ENCODE results near the gene ZFHX2.

Gene ZFHX2

DNA sequence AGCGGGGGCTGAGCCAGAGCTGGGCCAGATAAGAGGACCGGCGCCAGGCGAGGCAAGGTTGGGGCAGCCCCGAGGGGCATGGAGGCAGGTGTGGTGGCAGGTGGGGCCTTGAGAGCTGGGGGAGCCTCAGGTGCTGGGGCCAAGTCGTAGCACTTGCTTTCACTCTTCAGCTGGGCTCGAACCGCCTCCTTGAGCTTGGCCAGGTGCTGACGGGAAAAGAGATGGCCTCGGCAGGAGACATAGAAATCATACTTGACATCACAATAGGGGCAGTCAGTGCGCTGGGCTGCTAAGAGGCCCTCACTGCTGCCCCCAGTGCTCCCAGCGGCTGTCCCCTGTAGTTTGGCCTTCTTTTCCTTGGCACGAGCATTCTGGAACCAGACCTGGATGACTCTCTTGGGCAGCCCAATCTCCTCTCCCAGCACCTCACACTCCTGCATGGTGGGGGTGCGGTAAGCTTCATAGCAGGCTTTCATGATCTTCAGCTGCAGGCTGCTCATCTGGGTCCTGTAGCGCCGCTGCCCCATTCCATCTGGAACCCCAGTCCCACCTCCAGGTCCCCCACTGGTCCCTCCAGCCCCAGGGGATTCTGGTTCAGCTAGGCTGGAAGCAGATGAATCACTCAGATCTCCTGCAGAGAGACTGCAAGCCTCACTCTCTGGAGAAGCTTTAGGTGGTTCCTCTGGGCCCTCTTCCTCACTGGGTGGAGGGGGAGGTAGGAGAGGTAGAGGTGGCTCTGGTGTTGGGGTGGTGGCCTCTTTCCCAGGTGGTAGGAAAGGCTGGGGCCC lies 28.1 kb downstream of the ZFHX2 start:
- H3K79me1 ChIP-seq (ENCODE audit: low read depth, low read length) = no peaks in the 10 kb centered on the region
- no peak overlapping the region for H3K23ac ChIP-seq (ENCODE audit: low read depth, low read length, poor library complexity)
- no peak overlapping the region for H3K27ac ChIP-seq (replicated peaks; ENCODE audit: low read length)
- H3K4me2 ChIP-seq (ENCODE audit: insufficient read depth, low read length, poor library complexity, severe bottlenecking) = no peak overlapping the region
- no peak overlapping the region for H4K91ac ChIP-seq (ENCODE audit: low read depth, low read length, poor library complexity)
- no peak for DNase-seq (ENCODE audit: low spot score)
- H3K4me3 ChIP-seq (ENCODE audit: low read length in 2 of 2) = no peak overlapping the region
- H2BK120ac ChIP-seq (ENCODE audit: low read depth, low read length) = no peak overlapping the region
- no peak overlapping the region for H2AFZ ChIP-seq (ENCODE audit: low read length)
- H2BK12ac ChIP-seq (ENCODE audit: low read length) = no peak overlapping the region
- H3K36me3 ChIP-seq (replicated peaks in 1 of 2; ENCODE audit: control insufficient read depth in 2 of 2, insufficient read depth in 2 of 2, low read length in 2 of 2) = peaks cover 15 to 23% of the 10 kb centered on the region in 2 donors
- H2BK5ac ChIP-seq (ENCODE audit: low read length) = peak overlapping the region; percentile 20
- WGBS, 2 donors (ENCODE audit: extremely low coverage in 2 of 2, insufficient read length in 2 of 2, insufficient replicate concordance in 1 of 2) = no CpG with 5 or more reads among the region's 16 CpGs
- H3K18ac ChIP-seq (ENCODE audit: low read length) = no peak overlapping the region
- H4K8ac ChIP-seq (ENCODE audit: low read depth, low read length) = no peak overlapping the region
- no peaks in the 10 kb centered on the region for H3K9me3 ChIP-seq (replicated peaks in 1 of 2; ENCODE audit: control insufficient read depth in 2 of 2, insufficient read depth in 1 of 2, low read depth in 1 of 2, low read length in 2 of 2)
- no peak overlapping the region for H3K14ac ChIP-seq (ENCODE audit: low read length)
- no peaks in the 10 kb centered on the region for H3K27me3 ChIP-seq (ENCODE audit: control insufficient read depth in 3 of 3, insufficient read depth in 3 of 3, low read depth in 1 of 3, low read length in 3 of 3)
- H3K4me1 ChIP-seq (ENCODE audit: control insufficient read depth in 2 of 2, insufficient read depth in 1 of 2, low read depth in 1 of 2, low read length in 2 of 2) = peaks cover 0 to 8% of the 10 kb centered on the region in 2 donors
- H3K9ac ChIP-seq (ENCODE audit: low read depth, low read length, poor library complexity) = no peak overlapping the region
- H3K4ac ChIP-seq (ENCODE audit: low read length) = no peak overlapping the region
- H2AK5ac ChIP-seq (ENCODE audit: low read depth, low read length) = no peak overlapping the region
- no peak overlapping the region for H2BK15ac ChIP-seq (ENCODE audit: low read length)

DNA sequence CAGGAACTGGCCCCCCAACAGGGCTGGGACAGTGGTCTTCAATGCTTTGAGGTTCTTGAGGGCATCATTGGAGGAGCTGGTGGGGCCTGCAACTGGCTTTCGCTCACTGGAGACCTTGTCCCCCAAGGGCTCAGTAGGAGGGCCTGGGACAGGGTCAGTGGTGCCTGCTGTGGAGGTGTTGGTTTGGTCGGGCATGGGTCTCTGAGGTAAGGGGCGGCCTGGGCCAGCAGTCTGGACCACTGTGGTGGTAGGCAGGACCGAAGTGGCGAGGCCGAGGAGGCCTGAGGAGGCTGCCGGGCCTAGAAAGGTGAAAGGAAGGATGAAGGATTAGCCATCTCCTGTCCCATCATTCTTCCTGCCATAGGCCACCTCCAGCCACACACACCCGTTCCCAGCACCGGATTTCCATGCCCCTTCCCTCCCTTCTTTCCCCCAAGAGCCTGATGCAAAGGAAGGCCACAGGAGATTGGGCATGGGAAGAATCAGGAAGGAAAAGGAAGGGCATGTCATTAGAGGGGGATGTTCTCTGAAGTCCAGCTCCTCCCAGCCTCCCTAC lies 28.8 kb downstream of the ZFHX2 start:
- Histone ChIP-seq H2AFZ (ENCODE audit: low read length) (no peak overlapping the region), H3K4me3 (ENCODE audit: low read length in 2 of 2) (no peak overlapping the region)
- WGBS, 2 donors (ENCODE audit: extremely low coverage in 2 of 2, insufficient read length in 2 of 2, insufficient replicate concordance in 1 of 2) = no CpG with 5 or more reads among the region's 9 CpGs

GRCh38 chr14:23521785-23522640 lies 29.6 kb downstream of the ZFHX2 start:
- Histone ChIP-seq H3K9me3 (replicated peaks in 1 of 2; ENCODE audit: control insufficient read depth in 2 of 2, insufficient read depth in 1 of 2, low read depth in 1 of 2, low read length in 2 of 2) (no peaks in the 10 kb centered on the region), H2AK5ac (ENCODE audit: low read depth, low read length) (no peak overlapping the region), H3K23ac (ENCODE audit: low read depth, low read length, poor library complexity) (no peak overlapping the region), H2BK15ac (ENCODE audit: low read length) (no peak overlapping the region), H3K27me3 (ENCODE audit: control insufficient read depth in 3 of 3, insufficient read depth in 3 of 3, low read depth in 1 of 3, low read length in 3 of 3) (no peaks in the 10 kb centered on the region), H3K27ac (replicated peaks; ENCODE audit: low read length) (no peak overlapping the region), H3K4me3 (ENCODE audit: low read length in 2 of 2) (no peak overlapping the region), H2BK5ac (ENCODE audit: low read length) (no peak overlapping the region), H2BK120ac (ENCODE audit: low read depth, low read length) (no peak overlapping the region), H3K4me1 (ENCODE audit: control insufficient read depth in 2 of 2, insufficient read depth in 1 of 2, low read depth in 1 of 2, low read length in 2 of 2) (peaks cover 0 to 6% of the 10 kb centered on the region in 2 donors), H4K8ac (ENCODE audit: low read depth, low read length) (no peak overlapping the region), H3K9ac (ENCODE audit: low read depth, low read length, poor library complexity) (no peak overlapping the region), H3K4ac (ENCODE audit: low read length) (no peak overlapping the region), H3K36me3 (replicated peaks in 1 of 2; ENCODE audit: control insufficient read depth in 2 of 2, insufficient read depth in 2 of 2, low read length in 2 of 2) (peaks cover 15 to 16% of the 10 kb centered on the region in 2 donors), H3K18ac (ENCODE audit: low read length) (no peak overlapping the region), H4K91ac (ENCODE audit: low read depth, low read length, poor library complexity) (no peak overlapping the region), H3K79me1 (ENCODE audit: low read depth, low read length) (no peaks in the 10 kb centered on the region), H3K14ac (ENCODE audit: low read length) (no peak overlapping the region), H2BK12ac (ENCODE audit: low read length) (no peak overlapping the region), H3K4me2 (ENCODE audit: insufficient read depth, low read length, poor library complexity, severe bottlenecking) (no peak overlapping the region), H2AFZ (ENCODE audit: low read length) (no peak overlapping the region)
- no peak for DNase-seq (ENCODE audit: low spot score)
- WGBS, 2 donors (ENCODE audit: extremely low coverage in 2 of 2, insufficient read length in 2 of 2, insufficient replicate concordance in 1 of 2) = no CpG with 5 or more reads among the region's 20 CpGs

More for the DNA sequence above, 28.8 kb downstream of the ZFHX2 start:
- no peaks in the 10 kb centered on the region for H3K79me1 ChIP-seq (ENCODE audit: low read depth, low read length)
- no peak overlapping the region for H3K14ac ChIP-seq (ENCODE audit: low read length)
- no peak overlapping the region for H2AK5ac ChIP-seq (ENCODE audit: low read depth, low read length)
- no peak overlapping the region for H2BK15ac ChIP-seq (ENCODE audit: low read length)
- peaks cover 0 to 6% of the 10 kb centered on the region in 2 donors for H3K4me1 ChIP-seq (ENCODE audit: control insufficient read depth in 2 of 2, insufficient read depth in 1 of 2, low read depth in 1 of 2, low read length in 2 of 2)
- H3K9ac ChIP-seq (ENCODE audit: low read depth, low read length, poor library complexity) = no peak overlapping the region
- H2BK12ac ChIP-seq (ENCODE audit: low read length) = no peak overlapping the region
- H3K36me3 ChIP-seq (replicated peaks in 1 of 2; ENCODE audit: control insufficient read depth in 2 of 2, insufficient read depth in 2 of 2, low read length in 2 of 2) = peaks cover 15 to 19% of the 10 kb centered on the region in 2 donors
- H3K18ac ChIP-seq (ENCODE audit: low read length) = no peak overlapping the region
- H3K27me3 ChIP-seq (ENCODE audit: control insufficient read depth in 3 of 3, insufficient read depth in 3 of 3, low read depth in 1 of 3, low read length in 3 of 3) = no peaks in the 10 kb centered on the region
- H3K23ac ChIP-seq (ENCODE audit: low read depth, low read length, poor library complexity) = no peak overlapping the region
- H3K4ac ChIP-seq (ENCODE audit: low read length) = no peak overlapping the region
- H3K4me2 ChIP-seq (ENCODE audit: insufficient read depth, low read length, poor library complexity, severe bottlenecking) = no peak overlapping the region
- H3K9me3 ChIP-seq (replicated peaks in 1 of 2; ENCODE audit: control insufficient read depth in 2 of 2, insufficient read depth in 1 of 2, low read depth in 1 of 2, low read length in 2 of 2) = no peaks in the 10 kb centered on the region
- DNase-seq (ENCODE audit: low spot score) = no peak
- H4K91ac ChIP-seq (ENCODE audit: low read depth, low read length, poor library complexity) = no peak overlapping the region
- H2BK5ac ChIP-seq (ENCODE audit: low read length) = no peak overlapping the region
- no peak overlapping the region for H2BK120ac ChIP-seq (ENCODE audit: low read depth, low read length)
- H4K8ac ChIP-seq (ENCODE audit: low read depth, low read length) = no peak overlapping the region
- H3K27ac ChIP-seq (replicated peaks; ENCODE audit: low read length) = no peak overlapping the region

All from neuronal stem cell (in vitro differentiated cells).